ENCODE measurements around the gene SDHD. TPM values are rescaled to one million over a fixed set of nuclear protein-coding genes. Genes with fewer than 3 reads are reported as not detected.

The SDHD gene
- total RNA-seq, 1 experiment from 2014 or later: 79.6 TPM

- Histone ChIP-seq H3K79me1 (ENCODE audit: insufficient read depth, low read depth, low read length, poor library complexity, severe bottlenecking) (no peaks in the 10 kb centered on the region), H3K27ac (ENCODE audit: insufficient read length, low read depth, low read length) (no peak overlapping the region), H4K20me1 (ENCODE audit: control insufficient read depth, insufficient read depth, insufficient read length) (no peaks in the 10 kb centered on the region), H3K27me3 (ENCODE audit: insufficient read depth, low read length) (no peaks in the 10 kb centered on the region), H4K8ac (replicated peaks; ENCODE audit: insufficient read length, low read depth, low read length) (no peak overlapping the region), H4K91ac (ENCODE audit: insufficient read length, low read depth, low read length) (no peak overlapping the region), H3K9ac (ENCODE audit: extremely low read depth, insufficient read length, low read length) (no peak overlapping the region), H3K23ac (ENCODE audit: insufficient read length, low read depth, low read length) (no peak overlapping the region), H3K4ac (ENCODE audit: low read depth, low read length) (no peak overlapping the region), H4K5ac (ENCODE audit: insufficient read length, low read depth, low read length) (no peak overlapping the region), H2BK5ac (ENCODE audit: insufficient read length, low read length) (no peak overlapping the region), H2BK15ac (ENCODE audit: low read depth, low read length) (no peak overlapping the region), H2AK5ac (ENCODE audit: insufficient read length, low read length) (no peak overlapping the region), H3K18ac (ENCODE audit: insufficient read length, low read depth, low read length) (no peak overlapping the region), H2BK120ac (ENCODE audit: low read depth, low read length, poor library complexity, severe bottlenecking) (no peak overlapping the region), H2BK20ac (ENCODE audit: low read depth, low read length, poor library complexity, severe bottlenecking) (no peak overlapping the region), H2AFZ (ENCODE audit: low read length) (no peak overlapping the region), H3K9me3 (ENCODE audit: control insufficient read depth, low read depth, low read length) (no peaks in the 10 kb centered on the region), H3T11ph (ENCODE audit: low read length) (no peak overlapping the region), H3K4me2 (ENCODE audit: insufficient read depth, insufficient read length, low read length) (no peak overlapping the region), H3K14ac (ENCODE audit: insufficient read depth, low read length) (no peak overlapping the region), H3K4me1 (ENCODE audit: insufficient read depth, low read length) (no peaks in the 10 kb centered on the region), H3K23me2 (ENCODE audit: insufficient read length, low read depth, low read length, poor library complexity, severe bottlenecking) (no peaks in the 10 kb centered on the region), H3K56ac (ENCODE audit: insufficient read length, low read depth, low read length) (no peak overlapping the region), H3K79me2 (ENCODE audit: insufficient read depth, low read length) (no peaks in the 10 kb centered on the region), H2BK12ac (ENCODE audit: insufficient read length, low read depth, low read length) (no peak overlapping the region)
- no CpG with 5 or more reads among the region's 2 CpGs for WGBS (ENCODE audit: extremely low coverage, insufficient read length, low lambda C conversion rate)
- H3K36me3 Mint-ChIP-seq (ENCODE audit: insufficient read depth in 1 of 3, low read depth in 3 of 3): no peaks in the 10 kb centered on the region
- peaks cover 1% of the 10 kb centered on the region; the same call in 1 of the 2 replicates for H3K27me3 Mint-ChIP-seq (ENCODE audit: low read depth)
- H3K9me3 Mint-ChIP-seq: peaks cover 0 to 3% of the 10 kb centered on the region in 2 experiments; a peak in 2 of 5 replicates
- TF ChIP-seq CTCF (conservative IDR thresholded peaks at IDR 0.05): no peak
- no peak for DNase-seq
- no peaks in the 10 kb centered on the region for H3K4me1 Mint-ChIP-seq
- no peak overlapping the region for H3K4me3 Mint-ChIP-seq
- no peak overlapping the region for H3K27ac Mint-ChIP-seq
Observed at GRCh38 chr11:112118176-112118575, 31.5 kb downstream of the SDHD start.
